ENCODE results near the gene MELK. TPM values are rescaled to one million over a fixed set of nuclear protein-coding genes. Genes with fewer than 3 reads are reported as not detected.

The MELK gene
- total and polyA plus RNA-seq, 2 of the 4 experiments (the other 2 are of a cell fraction) = 20.8 to 27.4 TPM

- Histone ChIP-seq H3K18ac (ENCODE audit: low read depth, low read length) (no peak overlapping the region), H2AK5ac (ENCODE audit: low read depth, low read length) (no peak overlapping the region), H3K4me2 (ENCODE audit: low read depth, low read length) (no peak overlapping the region), H4K8ac (ENCODE audit: low read depth in 2 of 2, low read length in 2 of 2) (no peak overlapping the region), H3K4me1 (ENCODE audit: control insufficient read depth, insufficient read depth, low read length) (no peaks in the 10 kb centered on the region), H2AK9ac (replicated peaks; ENCODE audit: low read depth, low read length, poor library complexity) (no peak overlapping the region), H4K20me1 (ENCODE audit: insufficient read depth, low read length) (no peaks in the 10 kb centered on the region), H2BK5ac (ENCODE audit: low read depth, low read length, poor library complexity, severe bottlenecking) (no peak overlapping the region), H3K9ac (ENCODE audit: low read depth, low read length) (no peak overlapping the region), H4K91ac (ENCODE audit: insufficient read depth, low read depth, low read length) (no peak overlapping the region), H3K4ac (ENCODE audit: low read depth, low read length) (no peak overlapping the region), H3K9me1 (ENCODE audit: insufficient read depth, low read length) (no peaks in the 10 kb centered on the region), H3K56ac (ENCODE audit: extremely low read depth, insufficient read depth, low read length) (no peak overlapping the region), H3K27me3 (ENCODE audit: control insufficient read depth, insufficient read depth, low read length) (peaks cover 7% of the 10 kb centered on the region), H3K14ac (replicated peaks; ENCODE audit: low read depth, low read length) (no peak overlapping the region), H2BK15ac (ENCODE audit: low read depth, low read length) (no peak overlapping the region), H3K23ac (ENCODE audit: low read depth, low read length) (no peak overlapping the region), H2BK120ac (ENCODE audit: low read depth, low read length) (no peak overlapping the region), H3K79me1 (ENCODE audit: low read depth in 1 of 2, low read length in 2 of 2) (no peaks in the 10 kb centered on the region), H3K27ac (ENCODE audit: insufficient read depth, low read length) (no peak overlapping the region), H3K4me3 (ENCODE audit: insufficient read depth, low read depth, low read length) (no peak overlapping the region), H2BK20ac (ENCODE audit: low read depth, low read length) (no peak overlapping the region), H2AFZ (replicated peaks; ENCODE audit: low read length, poor library complexity) (no peak overlapping the region), H3K9me3 (ENCODE audit: control insufficient read depth, insufficient read depth, low read length) (peaks cover 8% of the 10 kb centered on the region), H3K36me3 (ENCODE audit: control insufficient read depth, insufficient read depth, low read length) (no peaks in the 10 kb centered on the region), H4K5ac (ENCODE audit: low read depth, low read length) (no peak overlapping the region)
- POLR2A ChIA-PET (ENCODE audit: unreplicated experiment) = no interaction called here
- ATAC-seq (ENCODE audit: low read depth) (no peak), DNase-seq (no peak)
- TF ChIP-seq RFX5 (IDR thresholded peaks at IDR 0.05; ENCODE audit: low read depth, low read length) (no peak), CTCF (conservative IDR thresholded peaks at IDR 0.05; ENCODE audit: low read depth, low read length) (no peak), RCOR1 (IDR thresholded peaks at IDR 0.05; ENCODE audit: insufficient replicate concordance, low read length) (no peak), USF2 (IDR thresholded peaks at IDR 0.05; ENCODE audit: low read depth, low read length) (no peak), BHLHE40 (IDR thresholded peaks at IDR 0.05; ENCODE audit: low read depth, low read length) (no peak), CHD1 (IDR thresholded peaks at IDR 0.05; ENCODE audit: low read depth, low read length) (no peak), MAZ (IDR thresholded peaks at IDR 0.05; ENCODE audit: borderline replicate concordance, low read depth, low read length) (no peak), FOS (IDR thresholded peaks at IDR 0.05; ENCODE audit: low read depth, low read length) (no peak), SMC3 (IDR thresholded peaks at IDR 0.05; ENCODE audit: low read depth, low read length) (no peak), MAFK (IDR thresholded peaks at IDR 0.05; ENCODE audit: low read depth, low read length) (no peak), NFE2L2 (IDR thresholded peaks at IDR 0.05; ENCODE audit: low read depth, low read length) (no peak)
- dilution Hi-C loops (cut with HindIII; ENCODE audit: low sequenced_read_pairs, unreplicated experiment) (no loop called here), in situ Hi-C loops (cut with MboI; ENCODE audit: low sequenced_read_pairs) (no loop called here), intact Hi-C loops (cut with micrococcal nuclease) (no loop called here)
- no TSS peak for BruUV-seq (replicated peaks)
- CTCF ChIA-PET = no interaction called here
- 0% methylated on average over 1 of the region's 3 CpGs; no CpG with 5 or more reads in 1 of the 2 experiments for WGBS, 2 experiments (ENCODE audit: extremely low coverage in 2 of 2, insufficient read length in 1 of 2)
These were observed 126.3 kb downstream of the MELK start for GRCh38 chr9:36698984-36699383.
